NCI-H2107 treated with DMSO at 0.1 percent for 48 hours (cell line): ENCODE data around the gene SMAD6.
"Not testable (repeated sequence)": the region's sequence is repeated elsewhere in the genome, so short reads cannot be mapped to it uniquely, and the experiment has no call there.

ENCODE experiments used
- DNase-seq: peaks from one replicate; lab custom pipeline; 2025; ENCODE audit not compliant: unreplicated experiment; lab: John Stamatoyannopoulos, UW

The SMAD6 gene

GRCh38 chr15:66821307-66821706 is 119.3 kb downstream of the SMAD6 start:
- DNase-seq, result no peak

DNA sequence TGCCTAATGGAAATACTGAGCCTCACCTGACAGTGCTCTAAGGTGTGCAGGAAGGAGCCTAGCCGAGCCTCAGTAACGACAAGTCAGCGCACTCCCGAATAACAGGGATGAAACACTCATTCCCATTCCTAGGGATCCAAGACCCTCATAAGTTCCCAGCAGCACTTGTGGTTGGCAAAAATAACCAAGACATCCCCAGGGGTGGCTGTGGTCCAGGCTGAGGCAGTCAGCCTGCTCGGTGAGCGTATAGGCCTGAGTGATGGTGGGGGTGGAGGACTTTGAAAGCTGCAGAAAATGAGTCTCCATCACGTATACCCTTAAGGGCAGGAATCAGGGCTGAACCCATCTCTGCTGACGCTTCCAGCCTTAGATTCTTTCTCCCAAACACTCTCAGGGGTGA is 120.1 kb downstream of the SMAD6 start:
- no peak for DNase-seq

- no peak for DNase-seq
Measured at GRCh38 chr15:66822576-66822975, 120.5 kb downstream of the SMAD6 start.

- DNase-seq, result no peak
Measured at GRCh38 chr15:66823601-66824000, 121.6 kb downstream of the SMAD6 start.

GRCh38 chr15:66824424-66824823 is 122.4 kb downstream of the SMAD6 start:
- DNase-seq, result no peak

- DNase-seq, result no peak
Measured at GRCh38 chr15:66825139-66825538, 123.1 kb downstream of the SMAD6 start.

- no peak for DNase-seq
Measured at GRCh38 chr15:66825731-66826130, 123.7 kb downstream of the SMAD6 start.

DNA sequence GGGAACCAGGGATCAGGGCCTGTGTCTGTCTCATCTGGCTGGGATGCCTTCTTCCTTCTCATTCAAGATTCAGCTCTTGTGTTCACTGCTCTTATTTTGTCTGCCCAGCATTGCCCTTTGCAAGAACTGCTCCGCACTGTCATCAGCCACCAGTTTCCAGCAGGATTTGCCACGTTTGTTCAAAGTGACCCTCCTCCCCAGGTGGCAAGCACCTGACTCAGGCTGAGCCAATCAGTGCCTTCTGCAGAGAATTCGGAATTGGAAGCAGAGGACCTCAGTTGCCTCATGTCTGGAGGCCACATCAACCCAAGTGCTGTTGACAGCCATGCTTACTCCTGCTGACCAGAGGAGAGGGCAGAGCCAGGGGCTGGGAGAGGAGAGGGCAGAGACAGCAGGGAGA is 124.5 kb downstream of the SMAD6 start:
- no peak for DNase-seq

GRCh38 chr15:66827039-66827697 is 125.1 kb downstream of the SMAD6 start:
- no peak for DNase-seq

DNA sequence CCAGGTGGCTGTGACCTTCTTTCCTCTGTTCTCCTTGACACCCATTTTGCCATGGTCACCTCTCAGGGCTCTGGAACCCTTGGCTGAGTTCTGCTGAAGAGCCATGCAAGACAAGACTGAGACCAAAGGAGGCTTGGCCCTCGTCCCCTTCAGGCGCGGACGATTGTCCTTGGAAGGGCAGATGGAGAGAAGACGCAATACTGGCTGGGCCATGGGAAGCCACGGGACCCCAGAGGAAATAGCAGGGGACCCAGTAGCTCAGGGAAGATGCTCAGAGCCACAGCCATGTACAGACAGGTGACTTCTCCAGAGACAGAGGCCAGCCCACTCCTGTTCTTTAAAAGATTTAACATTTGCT is 125.6 kb downstream of the SMAD6 start:
- DNase-seq, result no peak

DNA sequence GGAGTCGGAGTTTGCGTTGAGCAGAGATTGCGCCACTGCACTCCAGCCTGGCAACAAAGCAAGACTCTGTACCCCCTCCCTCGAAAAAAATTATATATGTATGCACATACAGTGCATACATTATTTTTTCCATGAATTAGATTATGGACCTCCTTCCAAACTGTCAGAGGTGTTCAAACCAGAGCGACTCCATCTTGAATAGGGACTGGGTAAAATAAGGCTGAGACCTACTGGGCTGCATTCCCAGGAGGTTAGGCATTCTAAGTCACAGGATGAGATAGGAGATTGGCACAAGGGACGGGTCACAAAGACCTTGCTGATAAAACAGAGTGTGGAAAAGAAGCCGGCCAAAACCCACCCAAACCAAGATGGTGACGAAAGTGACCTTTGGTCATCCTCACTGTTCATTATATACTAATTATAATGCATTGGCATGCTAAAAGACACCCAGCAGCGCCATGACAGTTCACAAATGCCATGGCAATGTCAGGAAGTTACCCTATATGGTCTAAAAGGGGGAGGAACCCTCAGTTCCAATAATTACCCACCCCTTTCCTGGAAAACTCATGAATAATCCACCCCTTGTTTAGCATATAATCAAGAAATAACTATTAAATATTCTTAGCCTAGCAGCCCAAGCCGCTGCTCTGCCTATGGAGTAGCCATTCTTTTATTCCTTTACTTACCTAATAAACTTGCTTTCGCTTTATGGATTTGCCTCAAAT is 126.9 kb downstream of the SMAD6 start:
- DNase-seq, result not testable (repeated sequence)

DNA sequence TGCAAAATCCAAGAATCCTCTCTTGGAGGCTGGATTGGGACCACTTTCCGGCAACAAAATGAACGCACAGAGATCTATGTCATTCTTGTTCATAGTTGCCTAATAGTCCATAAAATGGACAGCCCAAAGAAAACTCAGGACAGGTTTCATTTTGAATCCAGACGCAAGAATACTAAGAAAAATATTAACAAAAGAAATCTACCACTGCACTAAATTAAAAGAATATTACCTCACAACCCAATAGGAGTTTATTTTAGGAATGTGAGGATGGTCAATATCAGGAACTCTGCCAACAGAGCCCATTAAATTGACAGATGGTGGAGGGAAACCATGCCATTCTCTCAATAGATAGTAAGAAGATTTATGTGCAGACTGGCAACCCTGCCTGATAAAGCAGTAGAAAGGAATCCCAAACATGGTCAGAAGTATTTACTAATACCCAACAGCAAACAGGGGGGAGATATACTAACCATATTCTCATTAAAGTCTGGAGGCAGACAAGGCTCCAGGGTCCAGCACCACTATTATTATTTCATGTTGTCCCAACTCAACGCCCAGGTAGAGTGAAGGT is 127.6 kb downstream of the SMAD6 start:
- no peak for DNase-seq

DNA sequence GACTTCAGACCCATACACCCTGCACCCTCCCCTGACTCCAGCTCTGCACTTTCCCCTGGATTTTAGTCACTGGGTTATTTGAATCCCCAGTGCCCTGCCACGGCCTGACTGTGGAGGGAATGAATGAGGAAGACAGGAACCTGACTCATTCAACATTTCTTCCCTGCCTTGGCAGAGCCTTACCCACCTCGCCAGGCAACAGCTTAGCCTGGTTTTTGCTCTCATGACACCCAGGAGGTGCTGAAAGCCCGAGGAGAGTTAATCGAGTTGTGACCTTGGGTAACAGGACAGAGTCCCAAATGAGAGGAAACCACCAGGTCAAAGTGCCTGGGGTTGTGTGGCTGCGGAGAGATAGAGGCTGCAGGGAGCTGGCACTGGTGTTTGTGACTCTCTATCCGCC is 128.3 kb downstream of the SMAD6 start:
- DNase-seq, result no peak

- DNase-seq, result no peak
Measured at GRCh38 chr15:66830823-66831222, 128.8 kb downstream of the SMAD6 start.

DNA sequence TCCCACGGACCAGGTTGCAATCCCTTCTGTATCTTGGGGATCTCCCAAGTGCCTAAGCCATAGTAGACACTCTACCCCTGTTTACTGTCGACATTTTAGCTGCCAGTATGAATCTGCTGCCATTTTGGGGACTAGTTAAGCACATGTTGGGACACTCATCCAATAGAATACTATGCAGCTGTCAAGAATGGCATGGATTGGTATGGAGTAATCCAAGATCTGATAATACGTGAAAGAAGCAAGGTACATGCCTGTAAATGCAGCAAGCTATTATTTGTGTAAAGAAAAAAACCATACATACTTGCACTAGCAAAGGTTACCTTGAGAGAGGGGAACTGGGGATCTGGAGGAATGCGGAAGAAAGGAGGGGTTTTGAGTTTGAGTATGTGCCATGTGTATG is 129.3 kb downstream of the SMAD6 start:
- DNase-seq, result no peak

DNA sequence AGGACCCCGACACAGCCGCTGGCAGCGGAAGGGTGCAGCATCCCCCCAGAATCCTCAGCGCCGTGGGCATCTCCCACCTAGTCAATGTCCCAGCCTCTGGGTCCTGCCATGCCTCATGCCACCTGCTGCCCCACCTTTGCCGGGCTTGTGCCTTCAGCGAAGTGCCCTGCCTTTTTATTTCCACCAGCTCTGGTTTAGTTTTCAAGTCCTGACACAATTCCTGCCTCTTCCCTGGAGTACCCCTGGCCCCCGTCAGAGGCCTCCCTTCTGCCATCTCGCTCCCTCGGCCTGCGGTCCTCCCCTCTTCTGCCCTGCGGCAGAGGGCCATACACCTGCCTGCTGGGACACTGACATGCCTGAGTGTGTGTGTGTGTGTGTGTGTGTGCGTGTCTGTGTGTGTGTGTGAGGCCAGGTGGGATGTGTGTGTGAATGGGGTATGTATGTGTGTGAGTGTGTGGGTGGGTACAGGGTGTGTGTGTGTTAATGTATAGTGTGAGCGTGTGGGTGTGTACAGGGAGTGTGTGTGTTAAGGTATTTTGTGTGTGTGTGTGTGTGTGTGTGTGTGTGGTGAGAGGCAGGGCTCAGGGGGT is 129.9 kb downstream of the SMAD6 start:
- DNase-seq, result no peak
